ENCODE data around the gene STX16. TPM values are rescaled to one million over a fixed set of nuclear protein-coding genes. Genes with fewer than 3 reads are reported as not detected.
A peak's percentile ranks its signal among the peaks of the same experiment; 100 is the strongest.

The STX16 gene
- polyA plus RNA-seq, 3 donors = 15.6 to 165 (median 27.4) TPM

- WGBS (ENCODE audit: insufficient coverage) = 98% methylated on average over 8 of the region's 10 CpGs
- Histone ChIP-seq H3K36me3 (replicated peaks in 1 of 2; ENCODE audit: control insufficient read depth in 1 of 2, insufficient read depth in 2 of 2, low read length in 2 of 2) (peaks cover 38 to 65% of the 10 kb centered on the region in 2 donors), H3K79me2 (ENCODE audit: insufficient read depth, low read length) (no peaks in the 10 kb centered on the region), H3K4me3 (replicated peaks in 1 of 3; ENCODE audit: low read depth in 2 of 3, low read length in 3 of 3) (no peak overlapping the region), H3K9ac (ENCODE audit: insufficient read depth, low read length, poor library complexity, severe bottlenecking) (no peak overlapping the region), H2AFZ (ENCODE audit: insufficient read depth, low read depth, low read length, poor library complexity, severe bottlenecking) (no peak overlapping the region), H4K20me1 (ENCODE audit: insufficient read depth, low read length) (no peaks in the 10 kb centered on the region), H3K9me3 (replicated peaks in 1 of 2; ENCODE audit: control insufficient read depth in 1 of 2, insufficient read depth in 1 of 2, low read length in 2 of 2) (no peaks in the 10 kb centered on the region), H3K4me1 (ENCODE audit: control insufficient read depth in 1 of 2, insufficient read depth in 2 of 2, low read length in 2 of 2) (no peaks in the 10 kb centered on the region), H3K27me3 (ENCODE audit: control insufficient read depth in 2 of 2, insufficient read depth in 2 of 2, low read length in 2 of 2) (no peaks in the 10 kb centered on the region), H3K4me2 (replicated peaks; ENCODE audit: extremely low read depth, low read length, poor library complexity, severe bottlenecking) (no peak overlapping the region), H3K27ac (ENCODE audit: low read depth in 1 of 2, low read length in 2 of 2) (no peak overlapping the region)
- no peak for DNase-seq
- TF ChIP-seq CTCF (IDR thresholded peaks at IDR 0.05) = no peak
- Mint-ChIP-seq H3K4me3 (no peak overlapping the region), H3K27ac (peak overlapping the region in 2 of 7 donors; percentile 22 to 86), H3K27me3 (ENCODE audit: low read depth in 3 of 3) (no peaks in the 10 kb centered on the region), H3K36me3 (peaks cover 42 to 64% of the 10 kb centered on the region in 2 donors), H3K9me3 (peaks cover 0 to 1% (median 0%) of the 10 kb centered on the region in 7 donors), H3K4me1 (no peaks in the 10 kb centered on the region)
- intact Hi-C loops (cut with micrococcal nuclease) = no loop called here
These were observed 56.7 kb downstream of the STX16 start for GRCh38 chr20:58707770-58708169.

GRCh38 chr20:58708246-58708931 lies 57.3 kb downstream of the STX16 start:
- Histone ChIP-seq H3K27ac (ENCODE audit: low read depth in 1 of 2, low read length in 2 of 2) (no peak overlapping the region), H3K79me2 (ENCODE audit: insufficient read depth, low read length) (no peaks in the 10 kb centered on the region), H3K9ac (ENCODE audit: insufficient read depth, low read length, poor library complexity, severe bottlenecking) (no peak overlapping the region), H3K4me1 (ENCODE audit: control insufficient read depth in 1 of 2, insufficient read depth in 2 of 2, low read length in 2 of 2) (no peaks in the 10 kb centered on the region), H3K4me3 (replicated peaks in 1 of 3; ENCODE audit: low read depth in 2 of 3, low read length in 3 of 3) (no peak overlapping the region), H4K20me1 (ENCODE audit: insufficient read depth, low read length) (no peaks in the 10 kb centered on the region), H3K36me3 (replicated peaks in 1 of 2; ENCODE audit: control insufficient read depth in 1 of 2, insufficient read depth in 2 of 2, low read length in 2 of 2) (peaks cover 35 to 64% of the 10 kb centered on the region in 2 donors), H3K27me3 (ENCODE audit: control insufficient read depth in 2 of 2, insufficient read depth in 2 of 2, low read length in 2 of 2) (no peaks in the 10 kb centered on the region), H3K4me2 (replicated peaks; ENCODE audit: extremely low read depth, low read length, poor library complexity, severe bottlenecking) (no peak overlapping the region), H3K9me3 (replicated peaks in 1 of 2; ENCODE audit: control insufficient read depth in 1 of 2, insufficient read depth in 1 of 2, low read length in 2 of 2) (no peaks in the 10 kb centered on the region), H2AFZ (ENCODE audit: insufficient read depth, low read depth, low read length, poor library complexity, severe bottlenecking) (no peak overlapping the region)
- H3K36me3 Mint-ChIP-seq = peaks cover 36 to 59% of the 10 kb centered on the region in 2 donors
- peak overlapping the region in 2 of 7 donors; percentile 22 to 50 for H3K27ac Mint-ChIP-seq
- no peaks in the 10 kb centered on the region for H3K4me1 Mint-ChIP-seq
- no peaks in the 10 kb centered on the region for H3K27me3 Mint-ChIP-seq (ENCODE audit: low read depth in 3 of 3)
- peaks cover 0 to 1% (median 0%) of the 10 kb centered on the region in 7 donors for H3K9me3 Mint-ChIP-seq
- over 99% methylated on average over 22 of the region's 28 CpGs for WGBS (ENCODE audit: insufficient coverage)
- intact Hi-C loops (cut with micrococcal nuclease) = no loop called here
- TF ChIP-seq CTCF (IDR thresholded peaks at IDR 0.05) = no peak
- no peak overlapping the region for H3K4me3 Mint-ChIP-seq
- DNase-seq = peak in 1 of 3 donors; percentile 2

All from CD14-positive monocyte (primary cell).